Fibroblast of skin of right quadriceps (primary cell): ENCODE measurements around the gene GLG1.
"Not testable (repeated sequence)": the region's sequence is repeated elsewhere in the genome, so short reads cannot be mapped to it uniquely, and the experiment has no call there.

Source experiments
- DNase-seq: peaks from one replicate; pipeline ENCODE4 v3.0.0-alpha.2; 2013

The GLG1 gene

DNA sequence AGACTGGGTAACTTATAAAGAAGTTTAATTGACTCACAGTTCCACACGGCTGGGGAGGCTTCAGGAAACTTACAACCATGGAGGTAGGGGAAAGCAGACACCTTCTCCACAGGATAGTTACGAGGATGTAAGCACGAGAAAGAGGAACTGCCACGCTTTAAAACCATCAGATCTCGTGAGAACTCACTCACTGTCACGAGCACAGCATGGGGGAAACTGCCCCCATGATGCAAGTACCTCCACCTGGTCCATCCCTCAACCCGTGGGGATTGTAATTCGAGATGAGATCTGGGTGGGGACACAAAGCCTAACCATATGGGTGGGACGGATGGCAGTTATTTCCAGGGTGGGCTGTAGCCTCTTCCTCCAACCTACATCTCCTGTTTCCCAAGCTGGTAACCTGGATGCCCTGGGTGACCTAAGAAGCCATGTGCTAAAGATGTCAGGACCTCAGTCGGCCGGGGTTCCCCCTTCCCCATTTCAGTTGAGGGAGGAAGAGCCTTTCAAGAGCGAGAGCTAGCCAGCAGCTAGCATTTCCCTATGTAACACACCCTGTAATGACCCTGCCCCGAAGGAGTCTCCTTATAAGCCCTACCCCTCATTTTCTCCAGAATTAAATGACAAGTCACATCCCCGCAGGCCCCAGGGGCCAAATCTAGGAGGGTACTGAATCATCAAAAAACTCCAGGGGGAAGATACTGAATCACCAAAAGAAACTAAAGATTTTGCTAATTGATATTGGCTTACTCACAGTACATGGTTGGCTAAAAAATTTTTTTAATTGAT lies 202.6 kb downstream of the GLG1 start:
- DNase-seq, result not testable (repeated sequence)

DNA sequence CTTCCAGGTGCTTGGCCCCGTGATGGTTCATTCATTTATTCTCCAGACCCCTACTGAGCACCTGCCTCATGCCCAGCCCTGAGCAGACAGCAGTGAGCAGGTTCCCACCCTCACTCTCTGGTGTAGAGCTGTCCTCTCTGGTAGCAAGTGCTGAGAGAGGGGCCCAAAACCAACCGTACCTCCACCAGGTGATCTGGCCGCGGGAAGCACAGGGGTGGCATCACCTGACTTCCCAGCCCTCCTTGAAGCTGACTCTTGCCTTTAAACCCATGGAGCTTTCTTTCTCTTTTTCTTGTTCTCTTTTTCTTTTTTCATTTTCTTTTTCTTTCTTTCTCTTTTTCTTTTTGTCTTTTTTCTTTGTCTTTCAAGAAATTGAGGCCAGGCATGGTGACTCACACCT lies 206.7 kb downstream of the GLG1 start:
- DNase-seq, result not testable (repeated sequence)

DNA sequence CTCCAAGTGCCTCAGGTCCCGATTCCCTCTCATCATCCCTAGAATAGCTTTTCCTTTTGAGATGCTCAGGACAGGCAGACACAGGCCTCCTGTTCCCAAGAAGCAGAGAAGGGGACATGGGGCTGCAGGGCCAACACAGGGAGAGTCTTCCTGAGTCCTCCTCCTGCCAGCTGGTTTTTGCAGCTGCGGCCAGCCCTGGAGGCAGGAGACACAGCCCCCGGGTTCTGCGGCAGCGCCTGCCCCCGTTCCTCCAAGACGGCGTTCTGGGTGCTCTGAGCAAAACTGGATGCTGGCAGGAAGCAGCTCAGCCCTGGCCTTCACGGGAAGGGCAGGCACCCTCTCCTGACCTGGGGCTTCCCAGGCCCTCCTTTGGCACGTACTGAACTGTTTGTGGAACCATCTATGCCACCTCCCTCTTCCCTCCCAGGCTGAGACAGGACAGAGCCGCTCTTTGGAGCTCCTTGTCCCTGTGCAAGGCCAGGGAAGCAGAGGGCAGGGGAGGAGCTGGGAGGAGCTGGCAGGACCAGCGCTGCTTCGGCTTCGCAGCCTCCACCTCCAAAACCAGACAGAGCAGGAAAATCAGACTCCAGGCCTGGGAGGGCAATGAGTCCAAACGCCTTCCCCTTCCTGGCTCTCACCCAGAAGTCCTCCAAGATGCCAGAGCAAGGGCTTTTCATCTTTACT lies 208.6 kb downstream of the GLG1 start:
- DNase-seq, result not testable (repeated sequence)
